Lower leg skin (tissue), 3 donors: ENCODE measurements around the gene GPR157.

Experiments
- POLR2A ChIP-seq, 2 donors: fragments of 450-650 bp; IDR thresholded peaks; one replicate each; pipeline ENCODE4 v1.6.1; 2016 to 2017; ENCODE audit warnings: antibody characterized with exemption in 2 of 2, mild to moderate bottlenecking in 1 of 2, moderate library complexity in 1 of 2
- TF ChIP-seq, protein P1 (sequence below), 3 donors: fragments of 450-650 bp; IDR thresholded peaks; one replicate each; pipeline ENCODE4 v1.5.1; 2016; ENCODE audit warnings: antibody characterized with exemption in 3 of 3, mild to moderate bottlenecking in 3 of 3, moderate library complexity in 2 of 3

DNA sequence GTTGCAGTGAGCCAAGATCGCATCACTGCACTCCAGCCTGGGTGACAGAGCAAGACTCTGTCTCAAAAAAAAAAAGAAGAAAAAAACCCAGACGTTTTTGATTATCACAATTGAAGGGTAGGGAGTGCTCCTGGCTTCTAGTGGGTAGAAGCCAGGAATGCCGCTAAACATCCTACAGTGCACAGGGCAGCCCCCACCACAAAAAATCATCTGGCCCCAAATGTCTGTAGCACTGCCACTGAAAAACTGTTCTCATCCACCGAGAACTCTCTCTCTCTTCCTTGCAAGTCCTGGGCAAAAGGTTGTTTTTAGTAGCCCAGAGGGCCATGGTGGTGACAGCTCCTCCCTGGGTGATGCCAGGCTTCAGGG, 35.6 kb upstream of the GPR157 start:
- TF ChIP-seq POLR2A (IDR thresholded peaks at IDR 0.05), result no peak
- TF ChIP-seq, protein P1, sequence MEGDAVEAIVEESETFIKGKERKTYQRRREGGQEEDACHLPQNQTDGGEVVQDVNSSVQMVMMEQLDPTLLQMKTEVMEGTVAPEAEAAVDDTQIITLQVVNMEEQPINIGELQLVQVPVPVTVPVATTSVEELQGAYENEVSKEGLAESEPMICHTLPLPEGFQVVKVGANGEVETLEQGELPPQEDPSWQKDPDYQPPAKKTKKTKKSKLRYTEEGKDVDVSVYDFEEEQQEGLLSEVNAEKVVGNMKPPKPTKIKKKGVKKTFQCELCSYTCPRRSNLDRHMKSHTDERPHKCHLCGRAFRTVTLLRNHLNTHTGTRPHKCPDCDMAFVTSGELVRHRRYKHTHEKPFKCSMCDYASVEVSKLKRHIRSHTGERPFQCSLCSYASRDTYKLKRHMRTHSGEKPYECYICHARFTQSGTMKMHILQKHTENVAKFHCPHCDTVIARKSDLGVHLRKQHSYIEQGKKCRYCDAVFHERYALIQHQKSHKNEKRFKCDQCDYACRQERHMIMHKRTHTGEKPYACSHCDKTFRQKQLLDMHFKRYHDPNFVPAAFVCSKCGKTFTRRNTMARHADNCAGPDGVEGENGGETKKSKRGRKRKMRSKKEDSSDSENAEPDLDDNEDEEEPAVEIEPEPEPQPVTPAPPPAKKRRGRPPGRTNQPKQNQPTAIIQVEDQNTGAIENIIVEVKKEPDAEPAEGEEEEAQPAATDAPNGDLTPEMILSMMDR (IDR thresholded peaks at IDR 0.05), result no peak
